Gastrocnemius medialis (tissue), 4 donors: ENCODE results near the gene BTNL8.

Experiments used
- CTCF ChIP-seq, 5 experiments: fragments of 450-650 bp in 3 of 5; fragments of 200-600 bp in 2 of 5; sonication (generic) in 2 of 5; IDR thresholded peaks in 4 of 5; conservative IDR thresholded peaks in 1 of 5; 1 replicate in 4 of 5; 2 replicates in 1 of 5; pipeline ENCODE4 v1.5.1; 2016 to 2019; ENCODE audit warnings: antibody characterized with exemption in 5 of 5, mild to moderate bottlenecking in 3 of 5, moderate library complexity in 3 of 5
- POLR2A ChIP-seq, 2 donors: fragments of 450-650 bp; IDR thresholded peaks; one replicate each; pipeline ENCODE4 v1.6.1; 2017; ENCODE audit warnings: antibody characterized with exemption in 2 of 2, mild to moderate bottlenecking in 2 of 2, moderate library complexity in 2 of 2

GRCh38 chr5:180976518-180976917, 77.6 kb downstream of the BTNL8 start:
- no peak for TF ChIP-seq CTCF (IDR thresholded peaks at IDR 0.05 in 4 of 5, conservative IDR thresholded peaks at IDR 0.05 in 1 of 5)
- TF ChIP-seq POLR2A (IDR thresholded peaks at IDR 0.05) = no peak
